H1 (cell line): ENCODE results near the gene VARS2.

ENCODE experiments used
- ATF2 ChIP-seq: IDR thresholded peaks from 2 replicates; pipeline ENCODE4 v1.6.1; 2012; ENCODE audit warnings: low read length, inconsistent platforms
- BRCA1 ChIP-seq: IDR thresholded peaks from 2 replicates; pipeline ENCODE4 v1.6.1; 2012; ENCODE audit warnings: low read depth, low read length, improper control_type of control experiment
- CHD1 ChIP-seq: IDR thresholded peaks from 2 replicates; pipeline ENCODE4 v1.6.1; 2012; ENCODE audit warnings: low read depth, low read length, improper control_type of control experiment
- CTCF ChIP-seq, 3 experiments: IDR thresholded peaks; 1 replicate in 2 of 3; 2 replicates in 1 of 3; pipeline versions ENCODE4 v1.5.1 to v1.6.1; 2011; ENCODE audit warnings: low read length in 3 of 3, mild to moderate bottlenecking in 3 of 3, inconsistent platforms in 2 of 3, low read depth in 1 of 3, moderate library complexity in 1 of 3; ENCODE audit not compliant: insufficient read depth in 1 of 3; ENCODE audit errors: control extremely low read depth in 1 of 3
- EP300 ChIP-seq, 2 experiments: IDR thresholded peaks; 1 replicate in 1 of 2; 2 replicates in 1 of 2; pipeline ENCODE4 v1.6.1; 2011 to 2012; ENCODE audit warnings: low read depth in 2 of 2, low read length in 2 of 2, mild to moderate bottlenecking in 2 of 2, borderline replicate concordance in 1 of 2, inconsistent platforms in 1 of 2, moderate library complexity in 1 of 2
- EZH2 ChIP-seq: fragments of 200-600 bp; sonication (generic); IDR thresholded peaks from 2 replicates; pipeline ENCODE4 v1.7.1; 2012; ENCODE audit warnings: low read depth, mild to moderate bottlenecking, moderate library complexity, low read length, inconsistent platforms; ENCODE audit not compliant: severe bottlenecking
- KDM1A ChIP-seq: fragments of 200-600, 300-600 bp; sonication (generic); IDR thresholded peaks from 2 replicates; pipeline ENCODE4 v1.7.1; 2016; ENCODE audit warnings: mild to moderate bottlenecking, low read length, borderline replicate concordance
- MAFK ChIP-seq: IDR thresholded peaks from 2 replicates; pipeline ENCODE4 v1.6.1; 2012; ENCODE audit warnings: low read depth, mild to moderate bottlenecking, improper control_type of control experiment, low read length
- POLR2A ChIP-seq, 2 experiments: IDR thresholded peaks; 1 replicate in 1 of 2; 2 replicates in 1 of 2; pipeline ENCODE4 v1.6.1; 2011; ENCODE audit warnings: low read depth in 2 of 2, low read length in 2 of 2, mild to moderate bottlenecking in 2 of 2; ENCODE audit errors: control extremely low read depth in 1 of 2
- RAD21 ChIP-seq, 2 experiments: IDR thresholded peaks in 1 of 2; conservative IDR thresholded peaks in 1 of 2; 2 replicates each; pipeline ENCODE4 v1.6.1; 2011; ENCODE audit warnings: low read depth in 2 of 2, low read length in 2 of 2, improper control_type of control experiment in 1 of 2, inconsistent platforms in 1 of 2, mild to moderate bottlenecking in 1 of 2, moderate library complexity in 1 of 2
- SP1 ChIP-seq: IDR thresholded peaks from 2 replicates; pipeline ENCODE4 v1.6.1; 2011; ENCODE audit warnings: low read depth, low read length
- TCF12 ChIP-seq: IDR thresholded peaks from 2 replicates; pipeline ENCODE4 v1.6.1; 2011; ENCODE audit warnings: low read depth, mild to moderate bottlenecking, low read length
- TF ChIP-seq, protein P1 (sequence below): IDR thresholded peaks from 2 replicates; pipeline ENCODE4 v1.6.1; 2011; ENCODE audit warnings: low read length, improper control_type of control experiment
- TF ChIP-seq, protein P2 (sequence below): IDR thresholded peaks from 2 replicates; pipeline ENCODE4 v1.6.1; 2012; ENCODE audit warnings: inconsistent platforms

GRCh38 chr6:30875244-30876038 is 38.6 kb upstream of the VARS2 start:
- TF ChIP-seq CTCF (IDR thresholded peaks at IDR 0.05; ENCODE audit: control extremely low read depth in 1 of 3, insufficient read depth in 1 of 3, low read depth in 1 of 3, low read length in 3 of 3) (no peak), POLR2A (IDR thresholded peaks at IDR 0.05; ENCODE audit: control extremely low read depth in 1 of 2, low read depth in 2 of 2, low read length in 2 of 2) (no peak), CHD1 (no peak), KDM1A (no peak), TCF12 (no peak), EP300 (IDR thresholded peaks at IDR 0.05; ENCODE audit: borderline replicate concordance in 1 of 2, low read depth in 2 of 2, low read length in 2 of 2) (no peak), EZH2 (no peak), MAFK (no peak), ATF2 (no peak), SP1 (no peak), BRCA1 (no peak), RAD21 (IDR thresholded peaks at IDR 0.05 in 1 of 2, conservative IDR thresholded peaks at IDR 0.05 in 1 of 2; ENCODE audit: low read depth in 2 of 2, low read length in 2 of 2) (no peak)
- TF ChIP-seq, protein P1, sequence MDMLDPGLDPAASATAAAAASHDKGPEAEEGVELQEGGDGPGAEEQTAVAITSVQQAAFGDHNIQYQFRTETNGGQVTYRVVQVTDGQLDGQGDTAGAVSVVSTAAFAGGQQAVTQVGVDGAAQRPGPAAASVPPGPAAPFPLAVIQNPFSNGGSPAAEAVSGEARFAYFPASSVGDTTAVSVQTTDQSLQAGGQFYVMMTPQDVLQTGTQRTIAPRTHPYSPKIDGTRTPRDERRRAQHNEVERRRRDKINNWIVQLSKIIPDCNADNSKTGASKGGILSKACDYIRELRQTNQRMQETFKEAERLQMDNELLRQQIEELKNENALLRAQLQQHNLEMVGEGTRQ = no peak
- TF ChIP-seq, protein P2, sequence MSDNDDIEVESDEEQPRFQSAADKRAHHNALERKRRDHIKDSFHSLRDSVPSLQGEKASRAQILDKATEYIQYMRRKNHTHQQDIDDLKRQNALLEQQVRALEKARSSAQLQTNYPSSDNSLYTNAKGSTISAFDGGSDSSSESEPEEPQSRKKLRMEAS = no peak
